ENCODE data around the gene NPIPB2. TPM values are rescaled to one million over a fixed set of nuclear protein-coding genes. Genes with fewer than 3 reads are reported as not detected.
A peak's percentile ranks its signal among the peaks of the same experiment; 100 is the strongest.

Gene NPIPB2
- polyA plus RNA-seq, 1 experiment = 6.4 TPM

GRCh38 chr16:11915644-11916523 is 26.0 kb downstream of the NPIPB2 start, which contains the start of gene GSPT1:
TSS of gene GSPT1 (minus strand) at chr16:11915956. CDS start at chr16:11915720, 236 bp downstream.
- no peaks in the 10 kb centered on the region for H3K36me3 ChIP-seq (ENCODE audit: control insufficient read depth, insufficient read depth, low read length)
- peak within 1 kb of the TSS; percentile 60 for H3K4me3 ChIP-seq (ENCODE audit: low read depth, low read length)
- ChIA-PET POLR2A (no interaction called here), CTCF (no interaction called here)
- no peak for TF ChIP-seq CTCF (IDR thresholded peaks at IDR 0.05; ENCODE audit: insufficient read depth, low read depth, low read length)
- peaks cover 3% of the 10 kb centered on the region; the same call in 1 of the 2 replicates for H3K27me3 ChIP-seq (ENCODE audit: control insufficient read depth, insufficient read depth, low read length)
- peak; percentile 88 for DNase-seq (ENCODE audit: low read depth)

- no peaks in the 10 kb centered on the region for H3K36me3 ChIP-seq (ENCODE audit: control insufficient read depth, insufficient read depth, low read length)
- ChIA-PET CTCF (no interaction called here), POLR2A (no interaction called here)
- TF ChIP-seq CTCF (IDR thresholded peaks at IDR 0.05; ENCODE audit: insufficient read depth, low read depth, low read length) = no peak
- peak overlapping the region; percentile 60 for H3K4me3 ChIP-seq (ENCODE audit: low read depth, low read length)
- H3K27me3 ChIP-seq (ENCODE audit: control insufficient read depth, insufficient read depth, low read length) = no peaks in the 10 kb centered on the region
- no peak for DNase-seq (ENCODE audit: low read depth)
Measured at GRCh38 chr16:11915114-11915643, 26.7 kb downstream of the NPIPB2 start.

- CTCF ChIA-PET = interaction anchor here (0.6 to 1.3 kb wide), 2 partner anchors 105 to 153 kb away, joined by 3 to 4 read pairs; no protein-coding TSS in a partner anchor
- H3K36me3 ChIP-seq (ENCODE audit: control insufficient read depth, insufficient read depth, low read length) = no peaks in the 10 kb centered on the region
- TF ChIP-seq CTCF (IDR thresholded peaks at IDR 0.05; ENCODE audit: insufficient read depth, low read depth, low read length) = no peak
- POLR2A ChIA-PET = no interaction called here
- H3K4me3 ChIP-seq (ENCODE audit: low read depth, low read length) = peak overlapping the region; percentile 60
- no peak for DNase-seq (ENCODE audit: low read depth)
- H3K27me3 ChIP-seq (ENCODE audit: control insufficient read depth, insufficient read depth, low read length) = no peaks in the 10 kb centered on the region
Measured at GRCh38 chr16:11914210-11915113, 27.4 kb downstream of the NPIPB2 start.

DNA sequence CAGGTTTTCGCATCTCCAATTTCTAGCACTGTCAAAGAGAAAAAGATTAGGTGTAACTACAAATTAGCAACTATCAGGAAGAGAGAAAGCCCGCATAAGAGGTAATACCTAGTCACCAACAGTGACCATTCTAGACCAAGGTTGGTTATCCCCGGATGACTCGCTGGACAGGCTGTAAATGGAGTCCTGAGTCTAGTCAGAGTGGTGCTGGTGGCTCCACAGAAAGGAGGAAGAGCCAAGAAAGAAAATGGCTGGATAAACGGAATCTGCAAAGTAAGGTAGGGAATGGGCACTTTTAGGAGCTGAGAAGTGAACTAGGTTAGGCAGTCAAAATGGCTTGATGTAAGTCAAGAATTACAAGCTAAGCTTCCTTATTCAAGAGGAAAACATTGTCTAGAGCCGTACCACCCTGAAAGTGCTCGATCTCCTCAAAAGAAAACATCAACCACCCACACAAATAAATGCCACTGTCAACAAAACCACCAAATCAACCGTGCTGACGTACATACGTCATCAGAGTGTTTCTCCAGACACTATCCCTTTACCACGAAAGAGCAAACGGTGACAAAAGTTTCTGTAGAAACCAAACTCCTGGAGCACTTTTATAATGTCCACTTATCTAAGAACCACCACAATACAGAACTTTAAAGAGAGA is 28.3 kb downstream of the NPIPB2 start:
- Histone ChIP-seq H3K36me3 (ENCODE audit: control insufficient read depth, insufficient read depth, low read length) (no peaks in the 10 kb centered on the region), H3K4me3 (ENCODE audit: low read depth, low read length) (peak overlapping the region; percentile 60), H3K27me3 (ENCODE audit: control insufficient read depth, insufficient read depth, low read length) (no peaks in the 10 kb centered on the region)
- ChIA-PET CTCF (interaction anchor here (1.3 kb wide), 1 partner anchor 154 kb away, joined by 4 read pairs; no protein-coding TSS in a partner anchor), POLR2A (no interaction called here)
- TF ChIP-seq CTCF (IDR thresholded peaks at IDR 0.05; ENCODE audit: insufficient read depth, low read depth, low read length) = no peak
- no peak for DNase-seq (ENCODE audit: low read depth)
